ENCODE data around the gene ADCY9.

GRCh38 chr16:4005731-4006130, 110.5 kb downstream of the ADCY9 start:
- no peak for TF ChIP-seq POLR2A (IDR thresholded peaks at IDR 0.05; ENCODE audit: low read depth, low read length)
- no peak for TF ChIP-seq POLR2AphosphoS5 (IDR thresholded peaks at IDR 0.05; ENCODE audit: low read depth, low read length)
- no peak for TF ChIP-seq TAF1 (IDR thresholded peaks at IDR 0.05; ENCODE audit: low read depth, low read length)
- TF ChIP-seq SPI1 (IDR thresholded peaks at IDR 0.05; ENCODE audit: low read depth, low read length) = no peak

Data from GM12891 (cell line).